Calu3 (cell line): Measurements from ENCODE around the gene CASQ2. TPM values are rescaled to one million over a fixed set of nuclear protein-coding genes. Genes with fewer than 3 reads are reported as not detected.
A peak's percentile ranks its signal among the peaks of the same experiment; 100 is the strongest.

ENCODE experiments used
- BruUV-seq: library from RNA; stranded (reverse); fragments of 400-500 nt; replicated peaks from 2 replicates; lab custom pipeline; 2021; lab: Mats Ljungman, UMichigan
- CTCF ChIA-PET: fragments of 300-600 bp; sonication (Branson Sonifier 250); formaldehyde crosslinking; loops from one replicate; lab custom pipeline; 2022; ENCODE audit warnings: antibody characterized with exemption; lab: Charles Lee
- DNase-seq: peaks from one replicate; pipeline ENCODE4 v3.0.0; 2022
- H3K27ac Mint-ChIP-seq: one replicate; pipeline ENCODE4 v1.8.0; 2022; ENCODE audit warnings: mixed read lengths; ENCODE audit not compliant: unreplicated experiment
- H3K27me3 Mint-ChIP-seq: one replicate; pipeline ENCODE4 v1.8.0; 2022; ENCODE audit warnings: mixed read lengths; ENCODE audit not compliant: unreplicated experiment
- H3K36me3 Mint-ChIP-seq: one replicate; pipeline ENCODE4 v1.8.0; 2022; ENCODE audit warnings: mild to moderate bottlenecking, moderate library complexity, mixed read lengths; ENCODE audit not compliant: insufficient read depth, unreplicated experiment
- H3K4me1 Mint-ChIP-seq: one replicate; pipeline ENCODE4 v1.8.0; 2022; ENCODE audit warnings: mild to moderate bottlenecking, low read depth, mixed read lengths; ENCODE audit not compliant: unreplicated experiment
- H3K4me3 Mint-ChIP-seq: one replicate; pipeline ENCODE4 v1.8.0; 2022; ENCODE audit warnings: mild to moderate bottlenecking, low read depth, moderate library complexity, mixed read lengths; ENCODE audit not compliant: unreplicated experiment
- H3K9me3 Mint-ChIP-seq: one replicate; pipeline ENCODE4 v1.8.0; 2022; ENCODE audit warnings: low read depth, mixed read lengths; ENCODE audit not compliant: unreplicated experiment
- CTCF ChIP-seq: fragments of 200-600 bp; IDR thresholded peaks from one replicate; pipeline ENCODE4 v1.8.0; 2022; ENCODE audit warnings: antibody characterized with exemption; ENCODE audit not compliant: unreplicated experiment
- intact Hi-C: fragments of 100-400 bp; cut with micrococcal nuclease; formaldehyde crosslinking; loops from one replicate; pipeline ENCODE4 v1.10.0; 2022; ENCODE audit not compliant: unreplicated experiment
- total RNA-seq: library from RNA; stranded (reverse); gene quantifications from 2 replicates; pipeline ENCODE4 v1.2.3, GENCODE V29; 2022

Gene CASQ2
- total RNA-seq, 1 experiment from 2014 or later: not detected

GRCh38 chr1:115807723-115808122, 39.2 kb upstream of the CASQ2 start:
- peak; percentile 68 for DNase-seq

GRCh38 chr1:115805597-115805996, 37.1 kb upstream of the CASQ2 start:
- no peaks in the 10 kb centered on the region for H3K27me3 Mint-ChIP-seq
- no TSS peak for BruUV-seq
- CTCF ChIA-PET: no interaction called here
- no peak overlapping the region for H3K4me3 Mint-ChIP-seq
- peaks cover 9% of the 10 kb centered on the region for H3K4me1 Mint-ChIP-seq
- H3K9me3 Mint-ChIP-seq: no peaks in the 10 kb centered on the region
- TF ChIP-seq CTCF: no peak
- H3K27ac Mint-ChIP-seq: no peak overlapping the region
- H3K36me3 Mint-ChIP-seq: no peaks in the 10 kb centered on the region
- intact Hi-C loops: no loop called here
- DNase-seq: no peak

More at GRCh38 chr1:115807723-115808122, 39.2 kb upstream of the CASQ2 start:
- H3K4me3 Mint-ChIP-seq: no peak overlapping the region
- BruUV-seq: no TSS peak
- TF ChIP-seq CTCF: peak; percentile 43
- intact Hi-C loops: loop anchor here (1.0 kb wide), 2 partner anchors 174 to 213 kb away; no protein-coding TSS in a partner anchor
- CTCF ChIA-PET: interaction anchor here (0.8 to 2.0 kb wide), 3 partner anchors 138 to 213 kb away, joined by 3 to 18 read pairs (median 3); no protein-coding TSS in a partner anchor
- no peaks in the 10 kb centered on the region for H3K36me3 Mint-ChIP-seq
- H3K4me1 Mint-ChIP-seq: peaks cover 14% of the 10 kb centered on the region
- no peak overlapping the region for H3K27ac Mint-ChIP-seq
- H3K9me3 Mint-ChIP-seq: no peaks in the 10 kb centered on the region
- H3K27me3 Mint-ChIP-seq: no peaks in the 10 kb centered on the region

- CTCF ChIA-PET: no interaction called here
- no peak for DNase-seq
- H3K36me3 Mint-ChIP-seq: no peaks in the 10 kb centered on the region
- no peak overlapping the region for H3K27ac Mint-ChIP-seq
- intact Hi-C loops: no loop called here
- no TSS peak for BruUV-seq
- H3K4me3 Mint-ChIP-seq: no peak overlapping the region
- TF ChIP-seq CTCF: no peak
- H3K4me1 Mint-ChIP-seq: no peaks in the 10 kb centered on the region
- no peaks in the 10 kb centered on the region for H3K9me3 Mint-ChIP-seq
- H3K27me3 Mint-ChIP-seq: no peaks in the 10 kb centered on the region
These were observed 33.9 kb upstream of the CASQ2 start for GRCh38 chr1:115802416-115802815.

GRCh38 chr1:115797486-115797885, 29.0 kb upstream of the CASQ2 start:
- CTCF ChIA-PET: no interaction called here
- intact Hi-C loops: no loop called here
- no peak overlapping the region for H3K4me3 Mint-ChIP-seq
- H3K36me3 Mint-ChIP-seq: no peaks in the 10 kb centered on the region
- no peak for DNase-seq
- no peaks in the 10 kb centered on the region for H3K9me3 Mint-ChIP-seq
- H3K27ac Mint-ChIP-seq: no peak overlapping the region
- no peaks in the 10 kb centered on the region for H3K4me1 Mint-ChIP-seq
- peaks cover 20% of the 10 kb centered on the region for H3K27me3 Mint-ChIP-seq
- TF ChIP-seq CTCF: no peak
- BruUV-seq: no TSS peak
